HG02610 (cell line): ENCODE data around the gene KIN.
"Not testable (repeated sequence)": the region's sequence is repeated elsewhere in the genome, so short reads cannot be mapped to it uniquely, and the experiment has no call there.

Experiments
- ATAC-seq: cut with Tn5 transposase; IDR thresholded peaks from one replicate; pipeline ENCODE4 v1.9.1; 2021; ENCODE audit warnings: mild to moderate bottlenecking, moderate library complexity; ENCODE audit not compliant: unreplicated experiment

The KIN gene

GRCh38 chr10:7795605-7796004, 7.8 kb upstream of the KIN start:
- ATAC-seq, result no peak

- no peak for ATAC-seq
Observed at GRCh38 chr10:7794251-7795026, 6.6 kb upstream of the KIN start.

GRCh38 chr10:7792541-7792940, 4.7 kb upstream of the KIN start:
- no peak for ATAC-seq

- ATAC-seq, result no peak
Observed at GRCh38 chr10:7789390-7789789, 1.6 kb upstream of the KIN start.

GRCh38 chr10:7788639-7789286, 970 bp upstream of the KIN start:
- peak; percentile 12 for ATAC-seq

GRCh38 chr10:7787150-7787856, 490 bp downstream of the KIN start:
- ATAC-seq, result peak; percentile 6

- ATAC-seq, result no peak
Observed at GRCh38 chr10:7786430-7786829, 1.4 kb downstream of the KIN start.

- ATAC-seq, result not testable (repeated sequence)
Observed at GRCh38 chr10:7782194-7782593, 5.6 kb downstream of the KIN start.

- ATAC-seq, result no peak
Observed at GRCh38 chr10:7776777-7777176, 11.0 kb downstream of the KIN start.

- no peak for ATAC-seq
Observed at GRCh38 chr10:7773845-7774801, 13.7 kb downstream of the KIN start.

- no peak for ATAC-seq
Observed at GRCh38 chr10:7768417-7768816, 19.4 kb downstream of the KIN start.

- no peak for ATAC-seq
Observed at GRCh38 chr10:7767209-7767608, 20.6 kb downstream of the KIN start.

- no peak for ATAC-seq
Observed at GRCh38 chr10:7766241-7766640, 21.6 kb downstream of the KIN start.

- no peak for ATAC-seq
Observed at GRCh38 chr10:7763929-7764328, 23.9 kb downstream of the KIN start.

GRCh38 chr10:7756360-7756992, 31.3 kb downstream of the KIN start:
- ATAC-seq, result no peak

- ATAC-seq, result no peak
Observed at GRCh38 chr10:7755103-7755502, 32.7 kb downstream of the KIN start.

GRCh38 chr10:7752251-7752650, 35.5 kb downstream of the KIN start:
- no peak for ATAC-seq

- no peak for ATAC-seq
Observed at GRCh38 chr10:7750222-7750621, 37.6 kb downstream of the KIN start.

GRCh38 chr10:7748637-7749036, 39.2 kb downstream of the KIN start:
- ATAC-seq, result not testable (repeated sequence)

GRCh38 chr10:7744307-7744706, 43.5 kb downstream of the KIN start:
- ATAC-seq, result no peak
